Stimulated activated CD4-positive, alpha-beta T cell treated with anti-CD3 and anti-CD28 coated beads, Interleukin-4, amount 100 ng/mL, for 24 hours (primary cell): ENCODE data around the gene COL18A1.
"Not testable (repeated sequence)": the region's sequence is repeated elsewhere in the genome, so short reads cannot be mapped to it uniquely, and the experiment has no call there.

Experiments used
- DNase-seq: peaks from one replicate; pipeline ENCODE4 v3.0.0-alpha.2; 2020

Gene COL18A1

GRCh38 chr21:45367402-45368351 is 37.3 kb upstream of the COL18A1 start:
- no peak for DNase-seq

GRCh38 chr21:45369018-45369417 is 35.9 kb upstream of the COL18A1 start:
- DNase-seq = not testable (repeated sequence)

GRCh38 chr21:45370575-45370974 is 34.4 kb upstream of the COL18A1 start:
- DNase-seq = no peak

GRCh38 chr21:45371081-45371480 is 33.9 kb upstream of the COL18A1 start:
- no peak for DNase-seq

- DNase-seq = no peak
These were observed 33.3 kb upstream of the COL18A1 start for GRCh38 chr21:45371655-45372054.

- no peak for DNase-seq
These were observed 32.1 kb upstream of the COL18A1 start for GRCh38 chr21:45372732-45373355.

- no peak for DNase-seq
These were observed 30.8 kb upstream of the COL18A1 start for GRCh38 chr21:45373991-45374816.

GRCh38 chr21:45374826-45375455 is 30.0 kb upstream of the COL18A1 start:
- no peak for DNase-seq

GRCh38 chr21:45376459-45377324 is 28.3 kb upstream of the COL18A1 start:
- no peak for DNase-seq

GRCh38 chr21:45377325-45377709 is 27.6 kb upstream of the COL18A1 start:
- no peak for DNase-seq

GRCh38 chr21:45377866-45378257 is 27.1 kb upstream of the COL18A1 start:
- no peak for DNase-seq

GRCh38 chr21:45378258-45378966 is 26.6 kb upstream of the COL18A1 start:
- no peak for DNase-seq

GRCh38 chr21:45379171-45379900 is 25.6 kb upstream of the COL18A1 start:
- no peak for DNase-seq

GRCh38 chr21:45379901-45380330 is 25.0 kb upstream of the COL18A1 start:
- DNase-seq = no peak

GRCh38 chr21:45380566-45380965 is 24.4 kb upstream of the COL18A1 start:
- DNase-seq = no peak

GRCh38 chr21:45381036-45381787 is 23.8 kb upstream of the COL18A1 start:
- no peak for DNase-seq

GRCh38 chr21:45381865-45382696 is 22.9 kb upstream of the COL18A1 start:
- no peak for DNase-seq

- DNase-seq = no peak
These were observed 22.3 kb upstream of the COL18A1 start for GRCh38 chr21:45382697-45382997.

- no peak for DNase-seq
These were observed 21.8 kb upstream of the COL18A1 start for GRCh38 chr21:45383111-45383614.
